ENCODE data around the gene EXOC4.

EXOC4 gene

DNA sequence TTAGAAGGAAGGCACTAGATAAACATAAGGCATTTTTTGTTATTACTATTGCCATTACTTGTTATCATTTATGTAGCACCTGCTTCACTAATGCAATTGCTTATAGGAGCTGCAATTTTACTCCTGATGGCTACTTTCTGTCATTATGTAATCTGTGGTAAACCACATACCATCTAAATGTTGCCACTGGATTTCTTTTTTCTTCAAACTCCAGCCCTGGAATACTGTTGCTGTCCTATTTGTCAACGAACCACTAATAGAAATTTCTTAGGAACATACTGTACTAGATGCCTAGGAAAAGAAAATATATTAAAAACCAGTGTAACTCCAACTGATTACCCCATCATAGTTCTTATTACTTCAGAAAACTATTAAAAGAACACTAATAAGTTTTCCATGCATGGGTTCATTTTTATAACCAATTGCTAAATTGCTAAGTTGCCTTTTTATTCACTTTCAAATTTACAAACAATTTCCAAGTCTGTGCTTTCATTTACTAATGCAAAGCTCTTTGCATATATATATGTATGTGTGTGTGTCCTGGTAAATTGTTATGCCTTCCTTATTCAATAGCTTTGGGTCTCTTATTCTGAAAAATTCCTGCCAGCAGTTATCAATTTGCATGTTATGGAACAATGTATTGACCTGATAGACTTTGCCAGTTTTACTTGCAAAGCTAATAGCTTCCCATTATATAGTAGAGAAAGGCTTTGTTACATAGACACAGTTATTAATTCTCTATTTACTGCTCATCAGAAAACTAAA, 287.4 kb downstream of the EXOC4 start:
- H3K36me3 ChIP-seq = no peaks in the 10 kb centered on the region
- H3K9me3 ChIP-seq = no peaks in the 10 kb centered on the region
- DNase-seq = no peak

GRCh38 chr7:133542209-133542780, 289.4 kb downstream of the EXOC4 start:
- TF ChIP-seq CTCF (IDR thresholded peaks at IDR 0.05) = no peak

More for the DNA sequence above, 287.4 kb downstream of the EXOC4 start:
- no peak overlapping the region for H3K4me3 ChIP-seq
- no peak overlapping the region for H3K27ac ChIP-seq
- no peaks in the 10 kb centered on the region for H3K27me3 ChIP-seq
- no peak for TF ChIP-seq CTCF (IDR thresholded peaks at IDR 0.05)
- intact Hi-C loops (cut with DNase I; ENCODE audit: low total_unique reads) = no loop called here
- H3K4me1 ChIP-seq = no peaks in the 10 kb centered on the region

DNA sequence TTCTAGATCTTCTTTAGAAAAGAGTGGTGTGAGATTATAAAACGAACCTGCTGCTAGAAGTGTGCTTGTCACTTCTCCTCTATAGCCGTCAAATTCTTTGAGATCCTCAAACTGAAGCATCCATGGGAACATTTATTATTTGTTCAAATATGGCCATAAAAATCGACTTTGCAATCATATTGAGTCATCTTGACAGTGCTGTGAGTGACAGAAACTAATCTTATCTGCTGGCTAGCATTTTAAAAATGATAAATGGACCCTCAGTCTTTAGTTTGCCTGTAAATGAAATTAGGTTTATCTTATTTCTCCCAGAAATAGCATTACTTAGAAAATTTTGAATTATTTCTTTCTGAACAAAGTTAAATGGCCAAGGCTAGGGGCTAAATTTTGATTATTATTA, 290.8 kb downstream of the EXOC4 start:
- Histone ChIP-seq H3K27ac (no peak overlapping the region), H3K4me3 (no peak overlapping the region), H3K9me3 (no peaks in the 10 kb centered on the region), H3K27me3 (no peaks in the 10 kb centered on the region), H3K36me3 (no peaks in the 10 kb centered on the region), H3K4me1 (no peaks in the 10 kb centered on the region)
- no peak for DNase-seq
- intact Hi-C loops (cut with DNase I; ENCODE audit: low total_unique reads) = no loop called here
- no peak for TF ChIP-seq CTCF (IDR thresholded peaks at IDR 0.05)

More at GRCh38 chr7:133542209-133542780, 289.4 kb downstream of the EXOC4 start:
- Histone ChIP-seq H3K36me3 (no peaks in the 10 kb centered on the region), H3K27ac (no peak overlapping the region), H3K4me3 (no peak overlapping the region), H3K27me3 (no peaks in the 10 kb centered on the region), H3K9me3 (no peaks in the 10 kb centered on the region), H3K4me1 (no peaks in the 10 kb centered on the region)
- intact Hi-C loops (cut with DNase I; ENCODE audit: low total_unique reads) = no loop called here
- DNase-seq = no peak

- DNase-seq = no peak
- no peaks in the 10 kb centered on the region for H3K27me3 ChIP-seq
- peaks cover 0 to 4% (median 0%) of the 10 kb centered on the region in 4 donors for H3K4me1 ChIP-seq
- TF ChIP-seq CTCF (IDR thresholded peaks at IDR 0.05) = no peak
- no peak overlapping the region for H3K27ac ChIP-seq
- no peaks in the 10 kb centered on the region for H3K36me3 ChIP-seq
- H3K9me3 ChIP-seq = no peaks in the 10 kb centered on the region
- intact Hi-C loops (cut with DNase I; ENCODE audit: low total_unique reads) = no loop called here
- H3K4me3 ChIP-seq = no peak overlapping the region
Observed at GRCh38 chr7:133545618-133546017, 292.7 kb downstream of the EXOC4 start.

GRCh38 chr7:133547981-133548380, 295.1 kb downstream of the EXOC4 start:
- H3K27ac ChIP-seq = no peak overlapping the region
- no peaks in the 10 kb centered on the region for H3K9me3 ChIP-seq
- no peak for TF ChIP-seq CTCF (IDR thresholded peaks at IDR 0.05)
- intact Hi-C loops (cut with DNase I; ENCODE audit: low total_unique reads) = no loop called here
- H3K4me3 ChIP-seq = no peak overlapping the region
- H3K36me3 ChIP-seq = no peaks in the 10 kb centered on the region
- H3K27me3 ChIP-seq = no peaks in the 10 kb centered on the region
- no peak for DNase-seq
- H3K4me1 ChIP-seq = peaks cover 0 to 4% (median 0%) of the 10 kb centered on the region in 4 donors
